ENCODE data around the gene FGFR2. TPM values are rescaled to one million over a fixed set of nuclear protein-coding genes. Genes with fewer than 3 reads are reported as not detected.

FGFR2 gene
- total RNA-seq, 4 donors from 2014 or later = 65.6 to 149 (median 122) TPM

DNA sequence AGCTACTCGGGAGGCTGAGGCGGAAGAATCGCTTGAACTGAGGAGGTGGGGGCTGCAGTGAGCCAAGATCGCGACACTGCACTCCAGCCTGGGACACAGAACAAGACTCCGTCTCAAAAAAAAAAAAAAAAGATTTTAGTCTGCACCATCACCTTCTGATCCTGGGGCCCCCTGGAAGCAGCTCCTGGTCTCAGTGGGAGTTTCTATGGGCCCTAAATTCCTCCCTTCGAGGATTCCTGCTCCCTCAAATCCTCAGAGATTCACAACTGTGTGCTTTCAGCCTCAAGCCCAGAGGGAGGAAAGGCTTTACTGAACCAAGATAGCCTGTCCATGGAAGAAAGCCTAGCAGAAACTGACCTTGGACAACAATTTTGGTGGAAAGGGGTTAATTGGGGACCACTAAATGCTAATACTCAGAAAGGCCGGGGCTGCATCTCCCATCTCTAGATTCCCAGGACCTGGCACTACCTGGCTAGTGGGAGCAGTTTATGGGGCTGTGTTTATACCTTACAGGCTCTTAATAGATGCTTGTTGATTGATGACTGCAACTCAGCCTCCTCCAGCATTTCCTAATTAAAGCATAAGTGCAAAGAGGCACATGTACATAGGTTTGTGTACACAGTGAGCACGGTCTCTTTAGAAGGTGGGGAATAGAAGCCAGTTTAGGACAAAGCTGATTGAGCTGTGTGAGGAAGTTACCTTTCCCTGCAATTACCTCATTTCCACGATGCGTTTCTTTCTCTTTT lies 9.2 kb upstream of the FGFR2 start:
- no peak overlapping the region for H3K4me3 ChIP-seq (replicated peaks in 1 of 3)
- DNase-seq = no peak
- 84 to 92% methylated on average over 11 of the region's 11 CpGs for WGBS, 2 donors
- intact Hi-C loops (cut with DNase I) = loop anchor here (10.0 kb wide), 1 partner anchor 423 kb away; no protein-coding TSS in a partner anchor
- H3K4me1 ChIP-seq = peaks cover 0 to 6% of the 10 kb centered on the region in 2 donors
- no peaks in the 10 kb centered on the region for H3K27me3 ChIP-seq
- no peaks in the 10 kb centered on the region for H3K36me3 ChIP-seq
- no peak overlapping the region for H3K27ac ChIP-seq
- TF ChIP-seq, protein P1, sequence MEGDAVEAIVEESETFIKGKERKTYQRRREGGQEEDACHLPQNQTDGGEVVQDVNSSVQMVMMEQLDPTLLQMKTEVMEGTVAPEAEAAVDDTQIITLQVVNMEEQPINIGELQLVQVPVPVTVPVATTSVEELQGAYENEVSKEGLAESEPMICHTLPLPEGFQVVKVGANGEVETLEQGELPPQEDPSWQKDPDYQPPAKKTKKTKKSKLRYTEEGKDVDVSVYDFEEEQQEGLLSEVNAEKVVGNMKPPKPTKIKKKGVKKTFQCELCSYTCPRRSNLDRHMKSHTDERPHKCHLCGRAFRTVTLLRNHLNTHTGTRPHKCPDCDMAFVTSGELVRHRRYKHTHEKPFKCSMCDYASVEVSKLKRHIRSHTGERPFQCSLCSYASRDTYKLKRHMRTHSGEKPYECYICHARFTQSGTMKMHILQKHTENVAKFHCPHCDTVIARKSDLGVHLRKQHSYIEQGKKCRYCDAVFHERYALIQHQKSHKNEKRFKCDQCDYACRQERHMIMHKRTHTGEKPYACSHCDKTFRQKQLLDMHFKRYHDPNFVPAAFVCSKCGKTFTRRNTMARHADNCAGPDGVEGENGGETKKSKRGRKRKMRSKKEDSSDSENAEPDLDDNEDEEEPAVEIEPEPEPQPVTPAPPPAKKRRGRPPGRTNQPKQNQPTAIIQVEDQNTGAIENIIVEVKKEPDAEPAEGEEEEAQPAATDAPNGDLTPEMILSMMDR (IDR thresholded peaks at IDR 0.05) = no peak
- no peak for TF ChIP-seq POLR2A (IDR thresholded peaks at IDR 0.05)
- no peaks in the 10 kb centered on the region for H3K9me3 ChIP-seq

DNA sequence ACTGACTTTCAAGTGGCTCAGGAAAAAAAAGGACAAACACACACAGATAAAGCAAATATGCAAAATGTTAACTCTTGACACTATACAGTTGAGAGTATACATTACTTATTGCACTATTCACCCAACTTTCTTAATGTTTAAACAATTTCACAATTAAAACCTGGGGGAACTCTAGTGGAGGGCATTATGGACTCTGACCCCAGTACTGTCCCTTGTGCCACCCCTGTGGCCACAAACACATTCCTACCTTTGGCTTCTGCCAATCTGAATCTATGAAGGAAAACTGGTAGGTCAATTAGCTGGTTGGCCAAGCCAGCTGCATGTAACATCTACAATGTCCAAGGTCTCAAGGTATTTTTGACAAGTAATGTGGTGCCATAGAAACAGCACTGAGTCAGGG lies 7.5 kb upstream of the FGFR2 start:
- Histone ChIP-seq H3K36me3 (no peaks in the 10 kb centered on the region), H3K9me3 (no peaks in the 10 kb centered on the region), H3K27ac (no peak overlapping the region), H3K27me3 (no peaks in the 10 kb centered on the region), H3K4me1 (peaks cover 0 to 6% of the 10 kb centered on the region in 2 donors), H3K4me3 (replicated peaks in 1 of 3) (no peak overlapping the region)
- no peak for TF ChIP-seq POLR2A (IDR thresholded peaks at IDR 0.05)
- TF ChIP-seq, protein P1 (IDR thresholded peaks at IDR 0.05) = no peak
- intact Hi-C loops (cut with DNase I) = loop anchor here (10.0 kb wide), 1 partner anchor 421 kb away; no protein-coding TSS in a partner anchor
- no peak for DNase-seq

DNA sequence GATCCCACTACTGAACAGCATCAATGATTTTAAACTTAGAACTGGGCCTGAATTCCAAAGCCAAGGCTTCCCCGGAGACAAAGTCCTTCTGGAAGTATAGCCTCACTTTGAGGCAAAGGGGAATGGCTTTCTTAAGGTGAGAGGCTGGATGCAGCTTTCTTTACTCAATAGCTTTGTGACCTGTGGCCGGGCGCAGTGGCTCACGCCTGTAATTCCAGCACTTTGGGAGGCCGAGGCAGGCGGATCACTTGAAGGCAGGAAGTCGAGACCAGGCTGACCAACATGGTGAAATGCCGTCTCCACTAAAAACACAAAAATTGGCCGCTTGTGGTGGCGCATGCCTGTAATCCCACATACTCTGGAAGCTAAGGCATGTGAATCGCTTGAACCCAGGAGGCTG lies 3.2 kb upstream of the FGFR2 start:
- Histone ChIP-seq H3K4me3 (replicated peaks in 1 of 3) (no peak overlapping the region), H3K36me3 (no peaks in the 10 kb centered on the region), H3K27ac (no peak overlapping the region), H3K9me3 (no peaks in the 10 kb centered on the region), H3K27me3 (no peaks in the 10 kb centered on the region), H3K4me1 (no peaks in the 10 kb centered on the region)
- intact Hi-C loops (cut with DNase I) = loop anchor here (10.0 kb wide), 1 partner anchor 417 kb away; no protein-coding TSS in a partner anchor
- no peak for DNase-seq
- 91 to 94% methylated on average over 10 to 11 of the region's 11 CpGs for WGBS, 2 donors
- TF ChIP-seq, protein P1 (IDR thresholded peaks at IDR 0.05) = no peak
- no peak for TF ChIP-seq POLR2A (IDR thresholded peaks at IDR 0.05)

DNA sequence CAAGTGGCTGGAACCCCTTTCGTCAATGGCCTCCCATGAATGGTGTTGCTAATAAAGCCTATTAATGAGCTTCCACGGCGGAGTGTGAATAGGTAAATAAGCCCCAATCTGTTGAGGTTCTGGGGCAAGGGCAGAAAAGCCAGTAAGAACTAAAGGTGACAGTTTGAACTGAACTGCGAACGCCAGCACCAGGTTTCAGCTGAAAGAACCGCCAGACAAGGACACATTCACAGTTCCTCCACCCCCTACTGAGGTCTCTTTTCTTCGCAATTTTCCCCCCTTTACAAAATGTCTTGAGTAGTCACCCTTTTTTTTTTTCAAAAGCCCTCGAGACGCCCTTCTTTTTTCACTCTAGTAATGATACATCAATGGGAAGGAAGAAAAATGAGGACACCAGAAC lies 2.4 kb upstream of the FGFR2 start:
- Histone ChIP-seq H3K36me3 (no peaks in the 10 kb centered on the region), H3K27me3 (no peaks in the 10 kb centered on the region), H3K27ac (no peak overlapping the region), H3K4me3 (replicated peaks in 1 of 3) (no peak overlapping the region), H3K4me1 (no peaks in the 10 kb centered on the region), H3K9me3 (no peaks in the 10 kb centered on the region)
- intact Hi-C loops (cut with DNase I) = loop anchor here (10.0 kb wide), 1 partner anchor 416 kb away; no protein-coding TSS in a partner anchor
- WGBS, 2 donors = 71 to 73% methylated on average over 9 of the region's 9 CpGs
- no peak for TF ChIP-seq POLR2A (IDR thresholded peaks at IDR 0.05)
- TF ChIP-seq, protein P1 (IDR thresholded peaks at IDR 0.05) = no peak
- no peak for DNase-seq

DNA sequence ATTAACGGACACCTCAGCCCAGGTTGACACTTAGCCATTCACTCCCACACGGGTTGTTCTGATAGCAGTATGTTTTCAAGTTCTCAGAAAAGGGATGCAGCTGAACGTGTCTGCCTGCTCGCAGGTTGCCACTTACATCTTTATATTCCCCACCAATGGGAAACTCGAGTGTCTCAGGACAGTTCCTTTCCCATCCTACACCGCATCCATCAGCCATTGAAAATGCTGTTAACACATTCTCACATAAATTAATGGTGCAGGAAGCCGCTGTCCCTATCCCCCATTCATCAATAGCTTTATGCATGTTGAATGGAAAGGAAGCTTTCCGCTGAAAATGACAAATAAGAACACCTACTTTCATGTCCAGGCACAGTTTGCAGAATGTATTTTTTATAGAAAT lies 1.7 kb upstream of the FGFR2 start:
- no peaks in the 10 kb centered on the region for H3K9me3 ChIP-seq
- DNase-seq = no peak
- no peaks in the 10 kb centered on the region for H3K36me3 ChIP-seq
- TF ChIP-seq POLR2A (IDR thresholded peaks at IDR 0.05) = no peak
- TF ChIP-seq, protein P1 (IDR thresholded peaks at IDR 0.05) = no peak
- H3K4me3 ChIP-seq (replicated peaks in 1 of 3) = no peak overlapping the region
- no peak overlapping the region for H3K27ac ChIP-seq
- H3K27me3 ChIP-seq = no peaks in the 10 kb centered on the region
- 61 to 75% methylated on average over 8 of the region's 8 CpGs for WGBS, 2 donors
- peaks cover 0 to 3% of the 10 kb centered on the region in 2 donors for H3K4me1 ChIP-seq
- intact Hi-C loops (cut with DNase I) = loop anchor here (10.0 kb wide), 2 partner anchors 185 to 415 kb away; no protein-coding TSS in a partner anchor

Data from thyroid gland (tissue), 4 donors.